ENCODE measurements around the gene JAKMIP1.

Gene JAKMIP1

GRCh38 chr4:6200011-6200921, at the start of gene JAKMIP1:
Gene JAKMIP1 (minus strand): TSS chr4:6200549. CDS start chr4:6112850, 87,699 bp downstream.
- Mint-ChIP-seq H3K27me3 (peaks cover 19% of the 10 kb centered on the region), H3K36me3 (no peaks in the 10 kb centered on the region), H3K4me3 (peak within 1 kb of the TSS; percentile 85), H3K9me3 (peaks cover 5% of the 10 kb centered on the region), H3K27ac (no peak within 1 kb of the TSS), H3K4me1 (peaks cover 18% of the 10 kb centered on the region)
- peak; percentile 82 for ATAC-seq (ENCODE audit: low read depth)
- DNase-seq (ENCODE audit: low spot score in 2 of 2), result peak; percentile 60 to 62

- ATAC-seq (ENCODE audit: low read depth) (no peak), DNase-seq (ENCODE audit: low spot score in 2 of 2) (no peak)
- Mint-ChIP-seq H3K9me3 (peaks cover 6% of the 10 kb centered on the region), H3K4me3 (no peak overlapping the region), H3K27ac (no peak overlapping the region), H3K27me3 (peaks cover 30% of the 10 kb centered on the region), H3K36me3 (peaks cover 4% of the 10 kb centered on the region), H3K4me1 (peaks cover 2% of the 10 kb centered on the region)
Measured at GRCh38 chr4:6248394-6248793, 48.0 kb upstream of the JAKMIP1 start.

GRCh38 chr4:6246170-6246634, 45.9 kb upstream of the JAKMIP1 start:
- ATAC-seq (ENCODE audit: low read depth) (no peak), DNase-seq (ENCODE audit: low spot score in 2 of 2) (no peak)
- peaks cover 6% of the 10 kb centered on the region for H3K9me3 Mint-ChIP-seq
- peaks cover 2% of the 10 kb centered on the region for H3K4me1 Mint-ChIP-seq
- peaks cover 38% of the 10 kb centered on the region for H3K27me3 Mint-ChIP-seq
- peaks cover 4% of the 10 kb centered on the region for H3K36me3 Mint-ChIP-seq
- no peak overlapping the region for H3K4me3 Mint-ChIP-seq
- H3K27ac Mint-ChIP-seq, result no peak overlapping the region

- ATAC-seq (ENCODE audit: low read depth) (no peak), DNase-seq (ENCODE audit: low spot score in 2 of 2) (no peak)
- Mint-ChIP-seq H3K27ac (no peak overlapping the region), H3K27me3 (peaks cover 38% of the 10 kb centered on the region), H3K36me3 (peaks cover 4% of the 10 kb centered on the region), H3K9me3 (peaks cover 6% of the 10 kb centered on the region), H3K4me1 (no peaks in the 10 kb centered on the region), H3K4me3 (no peak overlapping the region)
Measured at GRCh38 chr4:6245246-6246169, 45.2 kb upstream of the JAKMIP1 start.

- Mint-ChIP-seq H3K4me1 (no peaks in the 10 kb centered on the region), H3K27ac (no peak overlapping the region), H3K9me3 (peaks cover 6% of the 10 kb centered on the region), H3K4me3 (no peak overlapping the region), H3K27me3 (peaks cover 27% of the 10 kb centered on the region), H3K36me3 (peaks cover 4% of the 10 kb centered on the region)
- ATAC-seq (ENCODE audit: low read depth) (no peak), DNase-seq (ENCODE audit: low spot score in 2 of 2) (no peak)
Measured at GRCh38 chr4:6242271-6243029, 42.1 kb upstream of the JAKMIP1 start.

GRCh38 chr4:6241062-6241845, 40.9 kb upstream of the JAKMIP1 start:
- no peak overlapping the region for H3K4me3 Mint-ChIP-seq
- no peak for ATAC-seq (ENCODE audit: low read depth)

GRCh38 chr4:6239968-6240367, 39.6 kb upstream of the JAKMIP1 start:
- ATAC-seq (ENCODE audit: low read depth), result no peak
- Mint-ChIP-seq H3K9me3 (peaks cover 6% of the 10 kb centered on the region), H3K27me3 (peaks cover 24% of the 10 kb centered on the region), H3K4me1 (no peaks in the 10 kb centered on the region), H3K4me3 (no peak overlapping the region), H3K27ac (no peak overlapping the region), H3K36me3 (peaks cover 4% of the 10 kb centered on the region)
- DNase-seq (ENCODE audit: low spot score in 2 of 2), result no peak

More at GRCh38 chr4:6241062-6241845, 40.9 kb upstream of the JAKMIP1 start:
- no peak for DNase-seq (ENCODE audit: low spot score in 2 of 2)
- no peak overlapping the region for H3K27ac Mint-ChIP-seq
- H3K36me3 Mint-ChIP-seq, result peaks cover 4% of the 10 kb centered on the region
- peaks cover 23% of the 10 kb centered on the region for H3K27me3 Mint-ChIP-seq
- H3K9me3 Mint-ChIP-seq, result peaks cover 6% of the 10 kb centered on the region
- no peaks in the 10 kb centered on the region for H3K4me1 Mint-ChIP-seq

GRCh38 chr4:6239486-6239885, 39.1 kb upstream of the JAKMIP1 start:
- peaks cover 20% of the 10 kb centered on the region for H3K27me3 Mint-ChIP-seq
- H3K4me1 Mint-ChIP-seq, result no peaks in the 10 kb centered on the region

GRCh38 chr4:6236816-6237390, 36.6 kb upstream of the JAKMIP1 start:
- H3K27me3 Mint-ChIP-seq, result peaks cover 8% of the 10 kb centered on the region
- no peak for DNase-seq (ENCODE audit: low spot score in 2 of 2)
- H3K4me3 Mint-ChIP-seq, result no peak overlapping the region
- no peaks in the 10 kb centered on the region for H3K4me1 Mint-ChIP-seq
- H3K9me3 Mint-ChIP-seq, result no peaks in the 10 kb centered on the region
- no peak overlapping the region for H3K27ac Mint-ChIP-seq
- H3K36me3 Mint-ChIP-seq, result no peaks in the 10 kb centered on the region
- no peak for ATAC-seq (ENCODE audit: low read depth)

More at GRCh38 chr4:6239486-6239885, 39.1 kb upstream of the JAKMIP1 start:
- Mint-ChIP-seq H3K36me3 (no peaks in the 10 kb centered on the region), H3K27ac (no peak overlapping the region), H3K9me3 (peaks cover 2% of the 10 kb centered on the region), H3K4me3 (no peak overlapping the region)
- ATAC-seq (ENCODE audit: low read depth), result no peak
- DNase-seq (ENCODE audit: low spot score in 2 of 2), result no peak

GRCh38 chr4:6235901-6236640, 35.7 kb upstream of the JAKMIP1 start:
- H3K9me3 Mint-ChIP-seq, result no peaks in the 10 kb centered on the region
- H3K4me3 Mint-ChIP-seq, result no peak overlapping the region
- H3K36me3 Mint-ChIP-seq, result no peaks in the 10 kb centered on the region
- H3K27ac Mint-ChIP-seq, result no peak overlapping the region
- no peak for ATAC-seq (ENCODE audit: low read depth)
- peaks cover 5% of the 10 kb centered on the region for H3K27me3 Mint-ChIP-seq
- DNase-seq (ENCODE audit: low spot score in 2 of 2), result no peak
- no peaks in the 10 kb centered on the region for H3K4me1 Mint-ChIP-seq

- no peaks in the 10 kb centered on the region for H3K9me3 Mint-ChIP-seq
- no peak for ATAC-seq (ENCODE audit: low read depth)
- no peak overlapping the region for H3K27ac Mint-ChIP-seq
Measured at GRCh38 chr4:6235012-6235411, 34.7 kb upstream of the JAKMIP1 start.

GRCh38 chr4:6233929-6234328, 33.6 kb upstream of the JAKMIP1 start:
- H3K4me3 Mint-ChIP-seq, result no peak overlapping the region
- ATAC-seq (ENCODE audit: low read depth), result no peak
- peaks cover 7% of the 10 kb centered on the region for H3K27me3 Mint-ChIP-seq
- no peak for DNase-seq (ENCODE audit: low spot score in 2 of 2)
- no peaks in the 10 kb centered on the region for H3K36me3 Mint-ChIP-seq
- H3K4me1 Mint-ChIP-seq, result no peaks in the 10 kb centered on the region
- H3K27ac Mint-ChIP-seq, result no peak overlapping the region
- H3K9me3 Mint-ChIP-seq, result no peaks in the 10 kb centered on the region

More at GRCh38 chr4:6235012-6235411, 34.7 kb upstream of the JAKMIP1 start:
- Mint-ChIP-seq H3K27me3 (peaks cover 4% of the 10 kb centered on the region), H3K4me3 (no peak overlapping the region), H3K4me1 (no peaks in the 10 kb centered on the region), H3K36me3 (no peaks in the 10 kb centered on the region)
- DNase-seq (ENCODE audit: low spot score in 2 of 2), result no peak

Measured in memory B cell (primary cell).